Measurements from ENCODE around the gene ZNF77. TPM values are rescaled to one million over a fixed set of nuclear protein-coding genes. Genes with fewer than 3 reads are reported as not detected.

Gene ZNF77
- polyA plus RNA-seq, 1 experiment, result 3.6 TPM

- ChIA-PET CTCF (interaction anchor here (1.2 kb wide), 1 partner anchor 126 kb away, joined by 5 read pairs; no protein-coding TSS in a partner anchor), POLR2A (interaction anchor here (1.6 kb wide), 1 partner anchor 58 kb away, joined by 9 read pairs; no protein-coding TSS in a partner anchor)
- Histone ChIP-seq H3K27ac (ENCODE audit: low read depth, low read length) (no peak overlapping the region), H3K27me3 (ENCODE audit: control insufficient read depth, insufficient read depth, low read length) (no peaks in the 10 kb centered on the region), H3K9me3 (ENCODE audit: control insufficient read depth, insufficient read depth, low read length) (no peaks in the 10 kb centered on the region), H3K4me3 (ENCODE audit: low read depth, low read length) (no peak overlapping the region)
- TF ChIP-seq, protein P1, sequence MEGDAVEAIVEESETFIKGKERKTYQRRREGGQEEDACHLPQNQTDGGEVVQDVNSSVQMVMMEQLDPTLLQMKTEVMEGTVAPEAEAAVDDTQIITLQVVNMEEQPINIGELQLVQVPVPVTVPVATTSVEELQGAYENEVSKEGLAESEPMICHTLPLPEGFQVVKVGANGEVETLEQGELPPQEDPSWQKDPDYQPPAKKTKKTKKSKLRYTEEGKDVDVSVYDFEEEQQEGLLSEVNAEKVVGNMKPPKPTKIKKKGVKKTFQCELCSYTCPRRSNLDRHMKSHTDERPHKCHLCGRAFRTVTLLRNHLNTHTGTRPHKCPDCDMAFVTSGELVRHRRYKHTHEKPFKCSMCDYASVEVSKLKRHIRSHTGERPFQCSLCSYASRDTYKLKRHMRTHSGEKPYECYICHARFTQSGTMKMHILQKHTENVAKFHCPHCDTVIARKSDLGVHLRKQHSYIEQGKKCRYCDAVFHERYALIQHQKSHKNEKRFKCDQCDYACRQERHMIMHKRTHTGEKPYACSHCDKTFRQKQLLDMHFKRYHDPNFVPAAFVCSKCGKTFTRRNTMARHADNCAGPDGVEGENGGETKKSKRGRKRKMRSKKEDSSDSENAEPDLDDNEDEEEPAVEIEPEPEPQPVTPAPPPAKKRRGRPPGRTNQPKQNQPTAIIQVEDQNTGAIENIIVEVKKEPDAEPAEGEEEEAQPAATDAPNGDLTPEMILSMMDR (IDR thresholded peaks at IDR 0.05; ENCODE audit: low read depth, low read length), result no peak
- no peak for DNase-seq (ENCODE audit: low read depth, low spot score)
Observed at GRCh38 chr19:2978166-2978767, 33.5 kb upstream of the ZNF77 start.

GRCh38 chr19:2977746-2978138 is 33.0 kb upstream of the ZNF77 start:
- Histone ChIP-seq H3K27me3 (ENCODE audit: control insufficient read depth, insufficient read depth, low read length) (no peaks in the 10 kb centered on the region), H3K9me3 (ENCODE audit: control insufficient read depth, insufficient read depth, low read length) (no peaks in the 10 kb centered on the region), H3K4me3 (ENCODE audit: low read depth, low read length) (peak overlapping the region; percentile 32), H3K27ac (ENCODE audit: low read depth, low read length) (no peak overlapping the region)
- ChIA-PET CTCF (interaction anchor here (1.2 kb wide), 1 partner anchor 127 kb away, joined by 5 read pairs; no protein-coding TSS in a partner anchor), POLR2A (interaction anchor here (1.6 kb wide), 1 partner anchor 58 kb away, joined by 9 read pairs; no protein-coding TSS in a partner anchor)
- TF ChIP-seq, protein P1 (IDR thresholded peaks at IDR 0.05; ENCODE audit: low read depth, low read length), result no peak
- DNase-seq (ENCODE audit: low read depth, low spot score), result no peak

DNA sequence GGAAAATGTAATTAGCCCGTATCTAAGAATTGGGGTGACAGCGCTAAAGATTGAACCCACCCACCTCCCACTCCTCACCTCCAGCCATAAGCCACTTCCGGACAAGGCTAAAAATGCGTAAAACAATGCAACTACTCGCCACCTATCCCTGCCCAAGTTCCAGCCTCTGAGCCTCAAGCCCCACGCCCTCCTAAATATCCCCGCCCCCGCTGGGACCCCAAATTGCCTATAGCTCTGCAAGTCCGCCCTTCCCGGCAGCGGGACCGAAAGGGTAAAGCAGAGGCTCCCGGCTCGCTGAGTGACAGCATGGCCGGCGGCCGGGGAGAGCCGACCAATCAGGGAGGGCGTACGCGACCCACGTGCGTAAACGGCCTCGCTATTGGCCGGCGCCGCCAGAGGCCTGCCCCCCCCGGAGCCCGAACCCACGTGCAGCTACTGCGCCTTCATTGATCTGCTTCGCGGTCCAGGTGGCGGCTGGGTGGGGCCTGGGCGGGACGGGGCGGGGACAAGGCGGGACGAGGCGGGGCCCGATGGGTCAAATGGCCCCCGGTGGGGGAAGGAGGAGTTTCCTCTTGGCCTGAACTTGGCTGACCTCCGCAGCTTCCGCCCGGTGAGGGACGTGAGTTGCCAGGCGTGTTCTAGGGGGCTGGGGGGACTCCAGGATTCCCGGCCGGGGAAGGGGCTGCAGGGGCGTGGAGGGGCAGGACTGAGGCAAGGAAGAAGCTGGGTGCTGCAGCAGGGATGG is 32.4 kb upstream of the ZNF77 start, which contains the start of gene TLE6:
TSS of gene TLE6 (plus strand) at position 564 of the 745 bp plus-strand sequence. CDS start 670 bp downstream, outside the sequence.
- Histone ChIP-seq H3K27me3 (ENCODE audit: control insufficient read depth, insufficient read depth, low read length) (no peaks in the 10 kb centered on the region), H3K9me3 (ENCODE audit: control insufficient read depth, insufficient read depth, low read length) (no peaks in the 10 kb centered on the region), H3K27ac (ENCODE audit: low read depth, low read length) (no peak within 1 kb of the TSS), H3K4me3 (ENCODE audit: low read depth, low read length) (peak within 1 kb of the TSS; percentile 66)
- ChIA-PET CTCF (interaction anchor here (1.2 kb wide), 2 partner anchors 9 to 127 kb away, joined by 5 read pairs; no protein-coding TSS in a partner anchor), POLR2A (interaction anchor here (0.5 to 1.6 kb wide), 2 partner anchors 59 to 1243 kb away, joined by 3 to 9 read pairs; no protein-coding TSS in a partner anchor)
- TF ChIP-seq, protein P1 (IDR thresholded peaks at IDR 0.05; ENCODE audit: low read depth, low read length), result no peak
- peak; percentile 77 for DNase-seq (ENCODE audit: low read depth, low spot score)

- no peak for DNase-seq (ENCODE audit: low read depth, low spot score)
- Histone ChIP-seq H3K9me3 (ENCODE audit: control insufficient read depth, insufficient read depth, low read length) (no peaks in the 10 kb centered on the region), H3K27me3 (ENCODE audit: control insufficient read depth, insufficient read depth, low read length) (no peaks in the 10 kb centered on the region), H3K27ac (ENCODE audit: low read depth, low read length) (no peak overlapping the region), H3K4me3 (ENCODE audit: low read depth, low read length) (peak overlapping the region; percentile 66)
- TF ChIP-seq, protein P1 (IDR thresholded peaks at IDR 0.05; ENCODE audit: low read depth, low read length), result no peak
- ChIA-PET CTCF (interaction anchor here (1.0 to 1.6 kb wide), 4 partner anchors 9 to 127 kb away, joined by 3 to 5 read pairs (median 4); no protein-coding TSS in a partner anchor), POLR2A (interaction anchor here (0.5 to 1.6 kb wide), 2 partner anchors 59 to 1244 kb away, joined by 3 to 9 read pairs; no protein-coding TSS in a partner anchor)
Observed at GRCh38 chr19:2976609-2977000, 31.8 kb upstream of the ZNF77 start.

Measured in AG04450 (cell line).